HepG2 (cell line): ENCODE results near the gene GALC. TPM values are rescaled to one million over a fixed set of nuclear protein-coding genes. Genes with fewer than 3 reads are reported as not detected.

Experiments used
- ATAC-seq: fragments of 200-7000 bp; cut with Tn5 transposase; 3 replicates; pipeline ENCODE4 v1.9.1; 2020; ENCODE audit warnings: mild to moderate bottlenecking, moderate library complexity
- BruUV-seq: library from RNA; stranded (reverse); fragments of 400-500 nt; replicated peaks from 2 replicates; lab custom pipeline; 2021; lab: Mats Ljungman, UMichigan
- CTCF ChIA-PET: fragments of 300-600 bp; formaldehyde crosslinking; extraction: SDS; loops from one replicate; lab custom pipeline; 2021; ENCODE audit warnings: low total read pairs, inconsistent platforms, low intra/inter-chr PET ratio; lab: Yijun Ruan, JAX
- POLR2A ChIA-PET: fragments of 350-600 bp; sonication (Branson Sonifier 250); formaldehyde crosslinking; loops from one replicate; lab custom pipeline; 2020; ENCODE audit warnings: antibody characterized with exemption, inconsistent platforms; lab: Yijun Ruan, JAX
- DNase-seq: peaks from one replicate; pipeline ENCODE4 v3.0.0-alpha.2; 2015; ENCODE audit warnings: low spot score
- FAIRE-seq: peaks from 3 replicates; lab custom pipeline; 2011; peaks lifted over from hg19 to GRCh38; lab: Jason Lieb, UNC
- H2AFZ ChIP-seq: one replicate; pipeline ENCODE4 v1.6.1; 2011; ENCODE audit warnings: low read length, inconsistent platforms
- H3K27ac ChIP-seq: fragments of 300-600 bp; 3 replicates; pipeline ENCODE4 v1.8.0; 2011; ENCODE audit warnings: mixed run types, mild to moderate bottlenecking, mixed read lengths, low read length, inconsistent platforms; ENCODE audit not compliant: insufficient read depth; ENCODE audit errors: extremely low read length
- H3K27me3 ChIP-seq, 2 experiments: fragments of 200-600 bp in 1 of 2; 2 replicates in 1 of 2; 3 replicates in 1 of 2; pipeline versions ENCODE4 v1.6.0 to v1.8.0; 2011; ENCODE audit warnings: low read length in 2 of 2, mild to moderate bottlenecking in 2 of 2, moderate library complexity in 2 of 2, inconsistent platforms in 1 of 2; ENCODE audit not compliant: insufficient read depth in 2 of 2, control insufficient read depth in 1 of 2
- H3K36me3 ChIP-seq, 2 experiments: fragments of 200-600 bp in 1 of 2; replicated peaks in 1 of 2; 2 replicates in 1 of 2; 3 replicates in 1 of 2; pipeline versions ENCODE4 v1.5.1 to v1.8.0; 2011; ENCODE audit warnings: low read length in 2 of 2, inconsistent platforms in 1 of 2; ENCODE audit not compliant: insufficient read depth in 2 of 2, control insufficient read depth in 1 of 2
- H3K4me1 ChIP-seq: 2 replicates; pipeline ENCODE4 v1.5.1; 2012; ENCODE audit warnings: low read length, inconsistent platforms; ENCODE audit not compliant: insufficient read depth
- H3K4me2 ChIP-seq: 2 replicates; pipeline ENCODE4 v1.6.0; 2011; ENCODE audit warnings: low read depth, low read length, inconsistent platforms
- H3K4me3 ChIP-seq, 3 experiments: fragments of 200-600 bp in 1 of 3; sonication (generic), shearing (Covaris generic) in 1 of 3; replicated peaks in 1 of 3; 2 replicates each; pipeline ENCODE4 v1.5.1; 2011 to 2016; ENCODE audit warnings: low read length in 3 of 3, inconsistent platforms in 2 of 3, low read depth in 2 of 3, mild to moderate bottlenecking in 2 of 3, control low read depth in 1 of 3, mixed read lengths in 1 of 3; ENCODE audit not compliant: insufficient read depth in 1 of 3
- H3K79me2 ChIP-seq: one replicate; pipeline ENCODE4 v1.6.1; 2011; ENCODE audit warnings: low read length, inconsistent platforms; ENCODE audit not compliant: insufficient read depth
- H3K9ac ChIP-seq: 2 replicates; pipeline ENCODE4 v1.6.0; 2011; ENCODE audit warnings: mild to moderate bottlenecking, low read depth, low read length, inconsistent platforms; ENCODE audit not compliant: insufficient read depth
- H3K9me3 ChIP-seq: 2 replicates; pipeline ENCODE4 v1.5.1; 2012; ENCODE audit warnings: mild to moderate bottlenecking, low read length
- H4K20me1 ChIP-seq: 2 replicates; pipeline ENCODE4 v1.6.0; 2011; ENCODE audit warnings: inconsistent platforms, mild to moderate bottlenecking, low read length, moderate library complexity; ENCODE audit not compliant: insufficient read depth
- ATF2 ChIP-seq: sonication (generic); formaldehyde crosslinking; IDR thresholded peaks from 2 replicates; pipeline ENCODE4 v1.4.0; 2020; ENCODE audit warnings: missing genetic modification reagents
- GZF1 ChIP-seq: sonication (generic); formaldehyde crosslinking; IDR thresholded peaks from 2 replicates; pipeline ENCODE4 v1.5.1; 2020; ENCODE audit warnings: mild to moderate bottlenecking, missing genetic modification reagents
- MEF2D ChIP-seq: sonication (generic); formaldehyde crosslinking; IDR thresholded peaks from 2 replicates; pipeline ENCODE4 v1.5.1; 2020; ENCODE audit warnings: mild to moderate bottlenecking, missing genetic modification reagents
- NFAT5 ChIP-seq: sonication (generic); formaldehyde crosslinking; IDR thresholded peaks from 2 replicates; pipeline ENCODE4 v1.4.0; 2020; ENCODE audit warnings: missing genetic modification reagents
- RXRB ChIP-seq: IDR thresholded peaks from 2 replicates; pipeline ENCODE4 v1.6.1; 2016; ENCODE audit warnings: borderline replicate concordance, missing genetic modification reagents, missing compliant biosample characterization
- SP2 ChIP-seq: sonication (generic); formaldehyde crosslinking; IDR thresholded peaks from 2 replicates; pipeline ENCODE4 v1.5.1; 2020; ENCODE audit warnings: mild to moderate bottlenecking, missing genetic modification reagents
- ZNF7 ChIP-seq: IDR thresholded peaks from 2 replicates; pipeline ENCODE4 v1.6.1; 2016; ENCODE audit warnings: missing biosample characterization, missing genetic modification reagents
- WGBS: methylation state at CpG from one replicate; pipeline ENCODE4 v1.1.6; 2017; ENCODE audit warnings: low lambda C conversion rate; 5-methylcytosine and 5-hydroxymethylcytosine counted together
- in situ Hi-C: cut with HindIII; loops from 2 replicates; pipeline ENCODE4 v1.10.0; 2017; ENCODE audit warnings: low pct_unique_long_range_greater_than_20kb; ENCODE audit not compliant: extremely low pct_ligation_motif_present
- intact Hi-C: fragments of 100-400 bp; cut with micrococcal nuclease; formaldehyde crosslinking; loops from one replicate; pipeline ENCODE4 v1.10.0; 2022; ENCODE audit not compliant: unreplicated experiment
- polyA plus RNA-seq, 8 experiments: library from polyadenylated mRNA; depleted of rRNA in 3 of 8; stranded (reverse) in 7 of 8; unstranded in 1 of 8; fragments of >200 nt; fragmentation: Illumina TruSeq in 4 of 8; extraction: Trizol in 4 of 8; gene quantifications; 2 replicates each; pipeline versions ENCODE4 v1.2.1 to v1.2.3, GENCODE V29; 2011 to 2016; ENCODE audit warnings: low read depth in 4 of 8, missing spikeins in 1 of 8, mixed read lengths in 1 of 8; ENCODE audit not compliant: insufficient read depth in 1 of 8
- total RNA-seq, 5 experiments: library from RNA; depleted of rRNA; stranded (reverse); fragments of >200 nt; fragmentation: Illumina TruSeq; extraction: Trizol; gene quantifications; 2 replicates each; pipeline ENCODE4 v1.2.3, GENCODE V29; 2016; ENCODE audit warnings: low read depth in 1 of 5
- TF ChIP-seq, protein P1 (sequence below): sonication (generic); formaldehyde crosslinking; IDR thresholded peaks from 2 replicates; pipeline ENCODE4 v1.5.0; 2020; ENCODE audit warnings: mild to moderate bottlenecking, missing genetic modification reagents
- TF ChIP-seq, protein P2 (sequence below), 2 experiments: sonication (generic) in 1 of 2; formaldehyde crosslinking in 1 of 2; IDR thresholded peaks; 2 replicates each; pipeline versions ENCODE4 v1.5.1 to v1.6.1; 2011 to 2020; ENCODE audit warnings: borderline replicate concordance in 1 of 2, low read depth in 1 of 2, low read length in 1 of 2, mild to moderate bottlenecking in 1 of 2, missing genetic modification reagents in 1 of 2, moderate library complexity in 1 of 2

The GALC gene
- total and polyA plus RNA-seq, 2 of the 13 experiments (the other 11 are each of a cell fraction or from before 2014, with no cell fraction given) = not detected

GRCh38 chr14:87989221-87989955 is 3.6 kb downstream of the GALC start (continued):
- TF ChIP-seq ATF2 (CRISPR knock-in tag) = no peak
- no peak for TF ChIP-seq ZNF7 (CRISPR knock-in tag)
- TF ChIP-seq, all 625 proteins: peak for 0

DNA sequence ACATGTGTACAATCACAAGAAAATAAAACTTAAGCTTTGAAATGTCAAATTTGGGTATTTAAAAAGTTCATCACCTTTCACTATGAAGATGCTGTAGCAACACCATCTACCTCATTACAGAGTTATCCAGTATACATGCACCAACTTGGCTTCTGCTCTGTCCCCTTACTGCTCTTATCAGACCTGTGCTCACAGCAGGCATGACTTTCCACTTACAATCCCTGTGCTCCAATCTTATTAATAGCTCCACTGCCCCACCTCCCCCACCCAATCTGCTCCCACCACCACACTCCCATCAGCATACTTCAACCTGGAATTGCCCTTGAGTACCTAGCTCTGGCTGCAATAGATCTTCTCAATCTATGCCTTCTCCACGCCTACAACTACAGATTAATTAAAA is 13.3 kb downstream of the GALC start:
- Histone ChIP-seq H3K27ac (no peak overlapping the region), H3K4me2 (no peak overlapping the region), H3K4me3 (no peak overlapping the region), H3K27me3 (no peaks in the 10 kb centered on the region), H2AFZ (no peak overlapping the region), H4K20me1 (no peaks in the 10 kb centered on the region), H3K9ac (no peak overlapping the region), H3K4me1 (no peaks in the 10 kb centered on the region), H3K36me3 (no peaks in the 10 kb centered on the region), H3K9me3 (no peaks in the 10 kb centered on the region), H3K79me2 (no peaks in the 10 kb centered on the region)
- DNase-seq = no peak
- POLR2A ChIA-PET = no interaction called here
- in situ Hi-C loops (no loop called here), intact Hi-C loops (no loop called here)
- no TSS peak for BruUV-seq
- 0% methylated on average over 1 of the region's 1 CpG for whole genome bisulfite sequencing
- no peak for FAIRE-seq
- CTCF ChIA-PET = no interaction called here
- ATAC-seq = no peak
- TF ChIP-seq MEF2D (CRISPR knock-in tag) (no peak), RXRB (CRISPR knock-in tag) (no peak), SP2 (CRISPR knock-in tag) (no peak), NFAT5 (CRISPR knock-in tag) (no peak), GZF1 (CRISPR knock-in tag) (no peak)
- TF ChIP-seq, protein P1, sequence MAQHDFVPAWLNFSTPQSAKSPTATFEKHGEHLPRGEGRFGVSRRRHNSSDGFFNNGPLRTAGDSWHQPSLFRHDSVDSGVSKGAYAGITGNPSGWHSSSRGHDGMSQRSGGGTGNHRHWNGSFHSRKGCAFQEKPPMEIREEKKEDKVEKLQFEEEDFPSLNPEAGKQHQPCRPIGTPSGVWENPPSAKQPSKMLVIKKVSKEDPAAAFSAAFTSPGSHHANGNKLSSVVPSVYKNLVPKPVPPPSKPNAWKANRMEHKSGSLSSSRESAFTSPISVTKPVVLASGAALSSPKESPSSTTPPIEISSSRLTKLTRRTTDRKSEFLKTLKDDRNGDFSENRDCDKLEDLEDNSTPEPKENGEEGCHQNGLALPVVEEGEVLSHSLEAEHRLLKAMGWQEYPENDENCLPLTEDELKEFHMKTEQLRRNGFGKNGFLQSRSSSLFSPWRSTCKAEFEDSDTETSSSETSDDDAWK (CRISPR knock-in tag) = no peak
- TF ChIP-seq, protein P2, sequence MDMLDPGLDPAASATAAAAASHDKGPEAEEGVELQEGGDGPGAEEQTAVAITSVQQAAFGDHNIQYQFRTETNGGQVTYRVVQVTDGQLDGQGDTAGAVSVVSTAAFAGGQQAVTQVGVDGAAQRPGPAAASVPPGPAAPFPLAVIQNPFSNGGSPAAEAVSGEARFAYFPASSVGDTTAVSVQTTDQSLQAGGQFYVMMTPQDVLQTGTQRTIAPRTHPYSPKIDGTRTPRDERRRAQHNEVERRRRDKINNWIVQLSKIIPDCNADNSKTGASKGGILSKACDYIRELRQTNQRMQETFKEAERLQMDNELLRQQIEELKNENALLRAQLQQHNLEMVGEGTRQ (IDR thresholded peaks at IDR 0.05; ENCODE audit: low read depth, low read length) = no peak
- TF ChIP-seq, protein P2 (CRISPR knock-in tag; IDR thresholded peaks at IDR 0.05; ENCODE audit: borderline replicate concordance) = no peak
